HG03139 (cell line): Measurements from ENCODE around the gene NXPH4.

Experiments
- ATAC-seq: cut with Tn5 transposase; IDR thresholded peaks from one replicate; pipeline ENCODE4 v1.9.1; 2021; ENCODE audit not compliant: unreplicated experiment

The NXPH4 gene

DNA sequence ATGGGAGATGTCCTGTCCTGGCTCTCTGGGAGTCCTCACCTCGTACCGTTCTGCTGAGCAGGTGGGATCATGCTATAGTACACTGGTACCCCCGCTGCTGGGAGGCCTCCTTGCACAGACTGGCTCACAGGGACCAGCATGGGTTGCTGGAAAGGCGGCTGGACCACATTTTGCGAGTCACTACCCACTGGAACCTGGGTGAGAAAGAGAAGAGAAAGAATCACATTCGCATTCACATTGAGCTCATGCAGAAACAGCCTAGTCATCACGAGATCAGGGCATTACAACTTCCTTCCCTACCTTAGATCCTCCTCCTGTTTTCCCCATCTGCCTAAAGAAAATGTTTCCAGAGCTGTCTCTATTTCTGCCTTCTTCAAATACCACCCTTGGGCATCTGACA is 51.7 kb downstream of the NXPH4 start:
- ATAC-seq, result no peak

DNA sequence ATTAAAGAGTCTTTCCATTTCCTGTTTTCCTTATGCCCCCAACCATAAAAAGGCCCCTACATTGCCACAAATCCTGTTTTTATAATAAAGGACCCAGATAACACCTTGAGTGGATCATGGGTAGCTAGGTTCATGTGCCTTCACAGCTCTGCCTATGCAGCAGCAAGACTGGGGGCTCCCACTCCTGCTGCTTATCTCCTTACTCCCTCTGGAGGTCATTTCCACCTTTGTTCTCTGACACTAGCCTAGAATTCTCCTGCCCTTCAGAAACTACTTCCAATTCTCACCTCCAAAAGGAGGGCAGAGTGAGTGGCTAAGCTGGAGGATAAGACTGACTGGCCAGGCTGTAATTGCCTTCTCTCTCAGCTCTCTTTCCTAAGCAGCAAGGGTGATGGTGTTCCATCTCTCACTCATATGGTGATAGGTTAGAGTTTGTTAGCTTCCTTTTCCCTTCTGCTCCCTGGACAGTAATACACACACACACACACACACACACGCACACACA is 54.4 kb downstream of the NXPH4 start:
- ATAC-seq, result no peak

DNA sequence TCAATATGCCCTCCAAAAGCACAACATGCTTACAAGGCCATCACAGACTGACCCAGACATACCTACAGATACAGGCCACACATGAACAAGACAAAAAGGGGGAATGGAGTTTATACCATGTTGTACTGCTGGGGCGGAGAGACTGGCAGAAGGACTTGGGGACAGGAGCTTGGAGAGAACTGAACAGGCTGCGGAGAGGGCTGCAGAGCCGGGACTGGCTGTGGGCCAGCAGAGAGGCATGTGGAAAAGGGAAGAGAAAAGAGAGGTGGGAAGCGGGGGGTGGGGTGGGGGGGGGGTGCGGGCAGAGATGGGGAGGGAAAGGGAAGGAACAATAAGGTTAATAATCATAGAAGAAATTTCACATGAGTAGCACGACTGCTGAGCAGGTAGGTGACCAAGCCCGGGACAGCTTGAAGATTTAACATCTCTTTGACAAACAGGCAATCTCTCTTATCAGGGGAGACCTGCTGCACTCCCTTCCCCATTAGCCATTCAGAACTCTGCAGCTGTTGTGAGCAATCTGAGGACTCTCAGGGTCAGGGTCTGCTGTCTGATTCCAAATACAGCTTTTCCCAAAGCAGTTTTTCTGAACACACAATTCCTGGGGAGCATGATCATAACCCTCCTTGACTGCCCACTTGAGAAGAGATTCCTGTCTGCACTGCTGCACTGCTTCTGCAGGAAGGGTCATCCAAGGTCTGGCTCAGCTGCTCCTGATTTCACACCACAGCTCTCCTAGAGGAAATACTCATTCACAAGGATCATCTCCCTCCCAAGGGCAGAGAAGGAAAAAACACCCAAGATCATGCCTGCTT is 56.0 kb downstream of the NXPH4 start:
- ATAC-seq, result no peak

DNA sequence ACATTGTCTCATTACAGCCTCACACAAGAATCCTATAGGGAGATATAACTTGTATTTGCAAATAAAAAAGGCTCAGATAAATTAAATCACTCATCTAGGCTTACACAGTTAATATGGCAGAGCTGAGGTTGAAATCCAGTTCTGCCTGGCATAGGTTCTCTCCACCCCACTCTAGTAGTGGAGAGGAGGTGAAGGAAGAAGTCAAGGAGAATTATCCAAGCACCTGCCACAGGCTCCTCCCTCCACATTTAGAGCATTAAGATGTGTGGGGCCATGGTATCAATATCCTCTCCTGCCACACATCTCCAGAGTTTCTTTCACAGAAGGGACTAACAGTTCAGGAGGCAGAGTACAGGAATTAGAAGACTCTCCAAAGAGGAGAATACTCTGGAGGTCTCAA is 56.9 kb downstream of the NXPH4 start:
- ATAC-seq, result no peak
